HepG2 (cell line): ENCODE data around the gene RMI2.

Experiments used
- SRSF1 ChIP-seq: fragments of 200-400 bp; formaldehyde crosslinking; optimal IDR thresholded peaks from 2 replicates; pipeline ENCODE3; 2017; ENCODE audit warnings: mild to moderate bottlenecking, low read depth, low read length, moderate library complexity
- ZNF296 ChIP-seq: sonication (generic); formaldehyde crosslinking; conservative IDR thresholded peaks from 2 replicates; pipeline ENCODE4 v1.5.0; 2020; ENCODE audit warnings: mild to moderate bottlenecking, missing genetic modification reagents
- ZNF343 ChIP-seq: sonication (generic); formaldehyde crosslinking; IDR thresholded peaks from 2 replicates; pipeline ENCODE4 v1.4.0; 2020; ENCODE audit warnings: mild to moderate bottlenecking, missing genetic modification reagents

DNA sequence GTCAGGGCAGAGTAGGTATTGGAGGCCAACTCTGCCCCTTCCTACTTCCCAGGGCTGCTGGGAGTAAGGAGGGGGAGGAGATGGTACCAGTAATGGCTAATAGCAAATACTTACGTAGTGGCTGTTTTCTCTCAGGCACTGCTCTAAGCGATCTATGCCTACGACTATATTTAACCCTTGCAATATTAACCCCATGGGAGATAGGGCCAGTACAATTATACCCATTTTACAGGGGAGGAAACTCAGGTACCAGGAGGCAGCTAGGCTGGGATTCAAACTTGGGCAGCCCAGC is 50.6 kb downstream of the RMI2 start:
- no peak for TF ChIP-seq ZNF343
- TF ChIP-seq ZNF296 = no peak
- TF ChIP-seq SRSF1 = no peak
